ENCODE results near the gene LAMA2. TPM values are rescaled to one million over a fixed set of nuclear protein-coding genes. Genes with fewer than 3 reads are reported as not detected.

Gene LAMA2
- total RNA-seq, 4 donors from 2014 or later: 61.5 to 154 (median 103) TPM

DNA sequence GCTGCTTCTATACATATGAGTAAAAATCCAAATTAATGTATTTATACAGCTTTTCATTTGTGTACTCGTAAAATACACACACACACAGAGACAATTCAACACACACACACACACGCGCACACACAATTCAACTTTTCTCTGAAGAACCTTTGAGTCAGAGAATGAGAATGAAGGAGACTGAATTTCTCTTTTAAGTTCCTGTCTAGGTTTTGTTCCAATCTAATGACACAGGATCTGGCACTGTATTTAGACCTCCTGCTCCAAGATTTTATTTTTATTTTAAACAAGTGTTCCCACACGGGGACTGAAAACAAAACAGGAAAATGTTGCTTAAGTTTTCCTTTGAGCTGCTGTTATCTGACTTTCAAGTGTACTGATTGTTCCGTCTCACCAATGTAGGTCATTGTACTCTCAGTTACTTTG is 250.8 kb downstream of the LAMA2 start:
- Histone ChIP-seq H3K4me3 (no peak overlapping the region), H3K9me3 (no peaks in the 10 kb centered on the region), H3K27ac (peak overlapping the region; percentile 79 to 84), H3K4me1 (no peaks in the 10 kb centered on the region), H3K27me3 (no peaks in the 10 kb centered on the region), H3K36me3 (no peaks in the 10 kb centered on the region)
- intact Hi-C loops (cut with DNase I; ENCODE audit: low total_unique reads): no loop called here
- TF ChIP-seq, protein P1, sequence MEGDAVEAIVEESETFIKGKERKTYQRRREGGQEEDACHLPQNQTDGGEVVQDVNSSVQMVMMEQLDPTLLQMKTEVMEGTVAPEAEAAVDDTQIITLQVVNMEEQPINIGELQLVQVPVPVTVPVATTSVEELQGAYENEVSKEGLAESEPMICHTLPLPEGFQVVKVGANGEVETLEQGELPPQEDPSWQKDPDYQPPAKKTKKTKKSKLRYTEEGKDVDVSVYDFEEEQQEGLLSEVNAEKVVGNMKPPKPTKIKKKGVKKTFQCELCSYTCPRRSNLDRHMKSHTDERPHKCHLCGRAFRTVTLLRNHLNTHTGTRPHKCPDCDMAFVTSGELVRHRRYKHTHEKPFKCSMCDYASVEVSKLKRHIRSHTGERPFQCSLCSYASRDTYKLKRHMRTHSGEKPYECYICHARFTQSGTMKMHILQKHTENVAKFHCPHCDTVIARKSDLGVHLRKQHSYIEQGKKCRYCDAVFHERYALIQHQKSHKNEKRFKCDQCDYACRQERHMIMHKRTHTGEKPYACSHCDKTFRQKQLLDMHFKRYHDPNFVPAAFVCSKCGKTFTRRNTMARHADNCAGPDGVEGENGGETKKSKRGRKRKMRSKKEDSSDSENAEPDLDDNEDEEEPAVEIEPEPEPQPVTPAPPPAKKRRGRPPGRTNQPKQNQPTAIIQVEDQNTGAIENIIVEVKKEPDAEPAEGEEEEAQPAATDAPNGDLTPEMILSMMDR (IDR thresholded peaks at IDR 0.05): no peak
- TF ChIP-seq POLR2A (IDR thresholded peaks at IDR 0.05): no peak
- DNase-seq: peak; percentile 26 to 38

DNA sequence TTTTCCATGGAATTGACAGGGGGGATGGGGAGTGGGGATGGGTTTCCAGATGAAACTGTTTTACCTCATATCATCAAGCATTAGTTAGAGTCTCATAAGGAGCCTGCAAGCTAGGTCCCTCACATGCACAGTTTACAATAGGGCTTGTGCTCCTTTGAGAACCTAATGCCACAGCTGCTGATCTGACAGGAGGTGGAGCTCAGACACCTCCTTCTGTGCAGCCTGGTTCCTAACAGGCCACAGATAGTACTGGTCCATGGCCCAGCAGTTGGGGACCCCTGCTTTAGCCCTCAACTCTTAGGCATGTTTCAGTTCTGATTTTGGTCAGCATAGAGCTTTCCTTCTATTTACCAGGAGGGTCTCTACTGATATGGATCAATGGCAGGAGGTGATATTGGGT is 251.6 kb downstream of the LAMA2 start:
- no peak overlapping the region for H3K4me3 ChIP-seq
- intact Hi-C loops (cut with DNase I; ENCODE audit: low total_unique reads): no loop called here
- no peaks in the 10 kb centered on the region for H3K27me3 ChIP-seq
- no peaks in the 10 kb centered on the region for H3K9me3 ChIP-seq
- TF ChIP-seq, protein P1 (IDR thresholded peaks at IDR 0.05): no peak
- H3K36me3 ChIP-seq: no peaks in the 10 kb centered on the region
- no peaks in the 10 kb centered on the region for H3K4me1 ChIP-seq
- no peak for DNase-seq
- H3K27ac ChIP-seq: peak overlapping the region; percentile 79 to 84

DNA sequence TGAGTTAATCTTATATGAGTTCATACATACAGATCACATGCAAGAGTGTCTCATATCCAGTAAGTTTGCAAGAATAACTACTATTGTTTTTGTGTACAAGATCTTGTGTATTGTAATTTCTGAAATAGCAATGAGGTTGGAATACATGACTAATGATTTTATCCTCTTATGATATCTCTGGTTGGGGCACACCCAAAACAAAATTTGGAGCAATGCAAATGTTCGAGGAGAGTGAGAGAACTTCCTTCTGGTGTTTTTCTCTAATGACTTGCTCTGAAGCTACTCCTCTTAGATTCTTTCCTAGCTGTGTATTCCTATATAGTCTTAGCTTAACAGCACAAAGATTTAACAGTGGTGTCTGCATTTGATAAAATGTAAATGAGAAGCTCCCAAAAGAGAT is 252.5 kb downstream of the LAMA2 start:
- Histone ChIP-seq H3K36me3 (no peaks in the 10 kb centered on the region), H3K27ac (peak overlapping the region; percentile 79 to 84), H3K9me3 (no peaks in the 10 kb centered on the region), H3K4me3 (no peak overlapping the region), H3K27me3 (no peaks in the 10 kb centered on the region), H3K4me1 (no peaks in the 10 kb centered on the region)
- TF ChIP-seq, protein P1 (IDR thresholded peaks at IDR 0.05): no peak
- TF ChIP-seq POLR2A (IDR thresholded peaks at IDR 0.05): no peak
- intact Hi-C loops (cut with DNase I; ENCODE audit: low total_unique reads): no loop called here
- no peak for DNase-seq

DNA sequence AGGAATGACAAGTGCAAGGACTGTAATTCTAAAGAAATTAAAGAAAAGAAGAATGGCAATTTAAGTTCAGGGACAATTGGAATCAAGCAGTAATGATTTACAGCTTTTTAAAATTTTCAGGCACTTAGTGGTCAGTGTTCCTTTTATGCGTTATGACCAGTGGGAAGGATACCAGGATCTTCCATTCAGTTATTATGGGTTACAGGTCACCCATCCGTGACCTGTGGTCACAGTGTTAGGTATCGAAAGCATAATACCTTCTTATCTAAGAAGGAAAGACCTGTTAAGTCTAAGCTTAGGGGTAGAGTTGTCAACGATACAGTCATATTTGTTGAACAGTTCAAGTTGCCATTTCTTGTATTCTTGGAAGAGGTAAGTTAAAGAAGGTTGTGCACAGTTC is 253.8 kb downstream of the LAMA2 start:
- Histone ChIP-seq H3K36me3 (no peaks in the 10 kb centered on the region), H3K9me3 (no peaks in the 10 kb centered on the region), H3K4me1 (no peaks in the 10 kb centered on the region), H3K27me3 (no peaks in the 10 kb centered on the region), H3K4me3 (no peak overlapping the region), H3K27ac (peak overlapping the region in 1 of 2 donors; percentile 84)
- no peak for TF ChIP-seq POLR2A (IDR thresholded peaks at IDR 0.05)
- TF ChIP-seq, protein P1 (IDR thresholded peaks at IDR 0.05): no peak
- intact Hi-C loops (cut with DNase I; ENCODE audit: low total_unique reads): no loop called here
- DNase-seq: no peak

DNA sequence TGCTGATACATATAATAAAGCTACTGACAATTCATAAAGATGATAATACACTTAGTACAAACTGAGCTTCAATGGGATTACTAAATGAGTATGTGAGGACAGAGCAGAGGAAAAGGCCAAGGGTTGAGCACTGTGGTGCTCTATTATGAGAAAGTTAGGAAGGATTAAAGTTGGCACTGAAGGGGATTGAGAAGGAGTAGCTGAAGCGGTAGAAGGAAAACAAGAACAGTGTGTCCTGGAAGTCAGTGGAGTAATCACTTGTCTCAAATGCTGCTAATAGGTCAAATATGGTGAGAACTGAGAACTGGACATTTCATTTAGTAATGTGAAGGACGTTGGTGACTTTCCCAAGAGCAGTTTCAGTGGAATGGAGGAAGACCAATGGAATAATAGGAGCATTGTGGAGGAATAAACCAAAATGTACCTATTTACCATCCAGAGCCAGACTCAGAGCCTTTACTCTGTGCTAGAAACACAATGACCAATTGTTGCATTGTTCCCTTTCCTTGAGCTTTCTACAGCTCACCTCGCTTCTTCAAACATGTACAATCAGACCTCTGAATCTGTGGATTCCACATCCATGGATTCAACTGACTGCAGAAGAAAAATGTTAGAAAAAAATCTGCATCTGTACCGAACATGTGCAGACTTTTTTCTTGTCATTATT is 255.9 kb downstream of the LAMA2 start:
- Histone ChIP-seq H3K27ac (peak overlapping the region; percentile 63 to 80), H3K36me3 (no peaks in the 10 kb centered on the region), H3K4me3 (no peak overlapping the region), H3K4me1 (no peaks in the 10 kb centered on the region), H3K9me3 (no peaks in the 10 kb centered on the region), H3K27me3 (no peaks in the 10 kb centered on the region)
- no peak for TF ChIP-seq POLR2A (IDR thresholded peaks at IDR 0.05)
- TF ChIP-seq, protein P1 (IDR thresholded peaks at IDR 0.05): no peak
- DNase-seq: peak in 1 of 2 donors; percentile 45
- intact Hi-C loops (cut with DNase I; ENCODE audit: low total_unique reads): no loop called here

Measured in uterus (tissue), 4 donors.